ENCODE results near the gene RARB.

RARB gene

DNA sequence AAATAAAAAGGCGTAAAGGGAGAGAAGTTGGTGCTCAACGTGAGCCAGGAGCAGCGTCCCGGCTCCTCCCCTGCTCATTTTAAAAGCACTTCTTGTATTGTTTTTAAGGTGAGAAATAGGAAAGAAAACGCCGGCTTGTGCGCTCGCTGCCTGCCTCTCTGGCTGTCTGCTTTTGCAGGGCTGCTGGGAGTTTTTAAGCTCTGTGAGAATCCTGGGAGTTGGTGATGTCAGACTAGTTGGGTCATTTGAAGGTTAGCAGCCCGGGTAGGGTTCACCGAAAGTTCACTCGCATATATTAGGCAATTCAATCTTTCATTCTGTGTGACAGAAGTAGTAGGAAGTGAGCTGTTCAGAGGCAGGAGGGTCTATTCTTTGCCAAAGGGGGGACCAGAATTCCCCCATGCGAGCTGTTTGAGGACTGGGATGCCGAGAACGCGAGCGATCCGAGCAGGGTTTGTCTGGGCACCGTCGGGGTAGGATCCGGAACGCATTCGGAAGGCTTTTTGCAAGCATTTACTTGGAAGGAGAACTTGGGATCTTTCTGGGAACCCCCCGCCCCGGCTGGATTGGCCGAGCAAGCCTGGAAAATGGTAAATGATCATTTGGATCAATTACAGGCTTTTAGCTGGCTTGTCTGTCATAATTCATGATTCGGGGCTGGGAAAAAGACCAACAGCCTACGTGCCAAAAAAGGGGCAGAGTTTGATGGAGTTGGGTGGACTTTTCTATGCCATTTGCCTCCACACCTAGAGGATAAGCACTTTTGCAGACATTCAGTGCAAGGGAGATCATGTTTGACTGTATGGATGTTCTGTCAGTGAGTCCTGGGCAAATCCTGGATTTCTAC lies at the start of gene RARB:
RARB (plus strand) TSS at position 322 of the 847 bp plus-strand sequence; CDS start at position 791, 469 bp downstream.
- DNase-seq: no peak

- no peak for DNase-seq
Measured at GRCh38 chr3:25378786-25379311, 49.2 kb upstream of the RARB start.

DNA sequence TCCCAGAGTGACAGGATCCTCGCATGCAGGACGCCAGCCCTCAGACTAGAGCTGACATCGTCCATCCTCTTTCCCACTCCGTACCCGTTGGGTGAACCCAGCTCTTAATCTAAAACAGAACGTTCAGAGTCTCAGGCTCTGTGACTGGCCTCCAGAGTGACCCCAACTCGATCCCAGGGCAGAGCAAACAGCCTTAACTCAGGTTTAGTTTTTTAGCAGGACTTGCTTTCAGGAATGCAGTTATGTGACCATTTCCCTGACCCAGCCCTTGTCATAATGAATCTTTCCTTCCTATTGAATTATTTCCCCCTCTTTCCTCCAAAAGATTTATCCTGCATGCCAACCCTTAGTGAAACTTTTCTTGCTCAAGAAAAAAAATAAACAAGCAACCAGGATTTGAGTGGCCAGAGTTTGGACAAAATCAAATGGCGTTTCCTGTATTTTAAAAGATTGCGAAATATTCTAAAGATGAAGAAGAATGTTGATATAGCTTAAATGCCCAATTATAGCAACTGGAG lies 47.8 kb upstream of the RARB start:
- DNase-seq: no peak

DNA sequence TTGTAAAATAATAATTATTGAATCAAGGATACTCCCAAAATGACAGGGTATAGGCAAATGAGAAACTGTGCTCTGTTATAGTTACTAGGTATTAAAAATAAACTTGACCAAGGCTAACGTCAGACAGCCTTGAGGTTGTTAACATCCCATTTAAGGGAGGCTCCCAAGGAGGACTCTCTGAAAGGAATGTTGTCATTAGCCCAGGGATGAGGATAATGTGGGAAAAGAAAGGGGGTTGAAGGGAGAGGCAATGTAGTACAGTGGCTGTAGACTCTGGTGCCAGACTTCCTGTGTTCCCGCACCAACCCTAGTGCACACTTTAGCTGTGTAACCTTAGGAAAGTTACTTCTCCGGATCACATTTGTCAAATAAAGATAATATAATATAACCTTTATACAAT lies 47.0 kb upstream of the RARB start:
- DNase-seq: no peak

GRCh38 chr3:25384471-25384870 lies 43.6 kb upstream of the RARB start:
- DNase-seq: no peak

DNA sequence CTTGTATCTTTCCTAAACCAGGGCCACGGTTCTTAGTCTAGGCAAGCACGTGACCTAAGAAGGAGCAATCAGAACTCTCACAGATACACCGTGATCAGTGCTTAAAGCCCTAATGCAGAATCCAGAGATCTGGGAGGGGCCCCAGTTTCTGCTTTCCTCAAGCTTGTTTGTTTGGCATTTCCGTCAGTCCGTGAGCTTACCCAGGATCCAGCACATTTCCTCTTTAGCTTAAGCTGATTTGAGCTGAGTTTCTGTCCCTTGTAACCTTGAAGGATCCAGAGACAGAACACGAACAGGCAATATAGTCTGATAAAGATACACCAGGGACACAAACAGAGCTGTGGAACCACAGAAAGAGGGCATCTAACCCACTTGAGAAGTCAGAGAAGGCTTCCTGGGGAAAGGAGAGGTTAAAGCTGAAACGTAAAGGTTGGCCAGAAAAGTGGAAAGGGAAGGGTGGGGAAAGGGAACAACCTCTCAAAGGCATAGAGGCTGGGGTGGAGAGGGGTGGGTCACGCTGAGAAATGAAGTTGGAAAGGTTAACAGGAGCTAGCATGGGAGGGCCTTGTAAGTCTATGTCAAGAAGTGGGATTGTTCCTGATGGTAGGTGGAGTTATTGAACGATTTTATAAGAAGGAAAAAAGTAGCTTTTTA lies 42.1 kb upstream of the RARB start:
- DNase-seq: no peak

DNA sequence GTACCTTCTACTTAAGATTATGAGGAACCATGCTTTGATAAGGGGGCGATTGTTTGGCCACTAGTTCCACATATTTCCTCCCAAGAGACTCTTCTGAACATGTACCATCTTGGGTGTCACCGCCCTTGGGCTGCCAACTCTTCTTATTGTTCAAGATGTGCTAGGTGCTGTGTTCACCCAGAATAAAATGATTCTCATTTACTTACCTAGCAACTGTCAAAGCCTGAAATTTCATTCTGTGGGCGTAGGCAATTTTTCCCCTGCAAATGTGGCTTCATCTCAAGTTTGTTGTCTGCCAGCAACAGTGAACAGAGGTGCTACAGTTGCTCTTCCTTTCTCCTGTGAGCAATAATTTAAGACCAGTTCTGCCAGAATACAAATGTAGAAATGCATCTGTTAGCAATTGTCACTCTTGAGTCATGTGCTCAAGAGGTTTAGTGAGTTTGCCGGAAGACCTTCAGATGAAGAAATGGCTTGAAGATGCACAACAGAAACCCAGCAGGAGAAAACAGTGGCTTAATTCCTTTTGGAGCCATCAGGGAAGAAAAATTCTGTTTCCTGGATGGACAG lies 41.3 kb upstream of the RARB start:
- no peak for DNase-seq

DNA sequence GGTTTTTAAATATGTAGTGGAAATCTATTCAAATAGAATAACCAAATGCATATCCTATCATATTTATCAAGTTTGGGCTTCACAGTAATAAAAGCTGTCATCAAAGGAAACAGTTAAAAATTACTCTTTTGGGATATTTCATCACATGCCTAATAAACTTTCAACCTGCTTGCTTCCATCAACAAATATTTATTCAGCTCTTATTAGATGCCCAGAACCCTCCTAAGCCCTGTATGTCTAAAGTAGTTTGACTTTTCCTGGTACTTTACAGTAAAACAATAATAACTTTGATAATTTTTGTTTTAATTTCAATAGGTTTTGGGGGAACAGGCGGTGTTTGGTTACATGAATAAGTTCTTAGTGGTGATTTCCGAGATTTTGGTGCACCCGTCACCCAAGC lies 37.5 kb upstream of the RARB start:
- DNase-seq: no peak

- no peak for DNase-seq
Measured at GRCh38 chr3:25396251-25396650, 31.8 kb upstream of the RARB start.

DNA sequence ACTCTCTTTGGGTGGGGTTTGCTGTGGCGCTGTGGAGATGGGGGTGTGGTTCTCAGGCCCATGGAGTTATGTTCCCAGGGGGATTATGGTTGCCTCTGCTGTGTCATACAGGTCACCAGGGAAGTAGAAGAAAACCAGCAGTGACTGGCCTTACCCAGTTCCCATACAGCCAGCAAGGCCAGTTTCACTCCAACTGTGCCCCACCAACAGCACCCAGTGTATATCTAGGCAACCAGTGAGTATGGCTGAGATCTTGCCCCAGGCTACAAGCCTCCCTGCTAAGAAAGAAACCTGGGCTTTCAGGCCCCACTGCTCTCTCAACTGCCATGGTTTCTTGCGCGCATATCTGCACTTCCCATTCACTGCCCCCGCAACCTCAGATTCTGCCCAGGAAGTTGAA lies 31.4 kb upstream of the RARB start:
- no peak for DNase-seq

DNA sequence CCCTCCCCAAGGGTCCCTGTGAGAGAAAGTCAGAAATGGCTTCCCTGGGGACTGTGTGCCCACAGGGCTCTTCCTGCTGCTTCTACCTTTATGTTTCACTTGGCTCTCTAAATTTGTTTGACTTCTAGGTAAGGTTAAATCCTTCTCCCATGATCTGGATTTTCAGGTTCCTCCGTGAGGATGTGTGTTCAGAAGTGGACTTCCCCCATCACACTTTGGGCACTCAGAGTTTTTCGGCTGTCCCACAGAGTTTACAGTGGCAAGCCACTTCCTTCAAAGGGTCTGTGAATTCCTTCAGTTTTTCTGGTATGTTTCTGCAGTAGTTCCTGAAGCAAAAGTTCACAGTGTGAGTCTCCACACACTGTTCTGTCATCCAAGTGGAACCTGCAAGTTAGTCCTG lies 30.9 kb upstream of the RARB start:
- DNase-seq: no peak

- DNase-seq: no peak
Measured at GRCh38 chr3:25400587-25400986, 27.5 kb upstream of the RARB start.

DNA sequence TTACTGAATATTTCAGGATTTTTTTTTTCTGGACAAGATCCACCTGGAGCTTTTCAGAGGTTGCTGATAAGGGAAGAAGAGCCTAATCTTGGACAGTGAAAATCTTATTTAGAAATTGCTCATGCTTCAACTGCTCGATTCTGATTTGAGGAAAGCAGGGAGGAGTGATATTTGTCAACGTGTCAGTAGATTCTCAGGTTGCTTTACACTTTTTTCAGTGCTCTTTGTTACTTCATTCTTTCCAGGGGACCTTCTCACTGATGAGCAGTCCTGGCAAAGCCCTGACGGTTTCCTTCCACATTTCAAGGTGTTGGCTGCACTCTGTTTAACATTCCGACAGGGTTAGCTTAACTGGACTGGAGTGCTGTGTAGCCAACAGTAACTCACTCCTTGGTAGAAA lies 24.1 kb upstream of the RARB start:
- no peak for DNase-seq

- no peak for DNase-seq
Measured at GRCh38 chr3:25404569-25404968, 23.5 kb upstream of the RARB start.

- no peak for DNase-seq
Measured at GRCh38 chr3:25405335-25405734, 22.7 kb upstream of the RARB start.

DNA sequence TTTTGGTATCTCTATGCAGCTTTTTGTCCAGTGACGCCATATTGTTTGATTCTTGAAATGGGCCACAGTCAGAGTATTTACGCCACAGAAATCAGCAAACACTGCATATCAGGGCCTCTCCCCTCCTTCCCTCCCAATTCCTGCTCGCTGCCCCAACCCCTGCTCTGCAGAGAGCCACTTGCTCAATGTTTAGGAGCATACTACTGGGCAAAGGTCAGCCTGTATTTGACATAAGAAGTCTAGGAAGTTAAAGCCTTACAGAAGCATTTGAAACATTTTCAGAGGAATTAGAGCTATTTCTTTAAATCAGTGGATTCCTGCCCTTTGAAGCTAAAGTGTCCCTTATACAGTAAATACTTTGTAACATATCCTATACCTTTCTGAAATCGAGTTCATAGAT lies 17.4 kb upstream of the RARB start:
- no peak for DNase-seq

DNA sequence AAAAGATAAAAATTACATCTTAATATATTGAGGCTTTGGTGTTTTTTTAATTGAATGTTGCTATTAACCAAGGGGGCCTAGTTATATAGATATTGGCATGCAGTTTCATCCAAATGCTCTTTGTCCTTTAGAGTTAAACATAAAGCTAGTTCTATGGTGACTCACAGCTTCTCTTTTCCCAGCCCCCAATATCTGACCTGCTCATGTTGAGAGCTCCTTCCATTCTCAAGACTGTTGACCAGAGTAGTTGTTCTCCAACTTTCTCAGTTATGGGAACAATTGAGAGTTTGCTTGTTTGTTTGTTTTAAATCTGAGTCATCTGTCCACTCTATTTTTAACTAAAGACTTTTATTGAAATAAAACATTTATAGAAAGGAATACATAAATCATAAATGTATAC lies 15.8 kb upstream of the RARB start:
- no peak for DNase-seq

DNA sequence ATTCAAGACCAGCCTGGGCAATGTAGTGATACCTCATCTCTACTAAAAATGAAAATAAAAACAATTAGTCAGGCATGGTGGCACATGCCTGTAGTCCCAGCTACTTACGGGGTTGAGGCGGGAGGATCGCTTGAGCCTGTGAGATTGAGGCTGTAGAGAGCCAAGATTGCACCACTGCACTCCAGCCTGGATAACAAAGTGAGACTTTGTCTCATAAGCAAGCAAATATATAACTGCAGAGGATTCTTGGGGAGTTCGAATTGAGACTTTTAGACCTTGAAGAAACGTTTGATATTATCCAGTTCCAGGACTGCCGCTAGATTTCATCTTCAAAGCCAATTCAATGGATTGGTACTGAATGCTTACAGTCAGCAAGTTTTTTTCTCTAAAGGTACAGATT lies 11.9 kb upstream of the RARB start:
- DNase-seq: no peak

GRCh38 chr3:25418596-25418995 lies 9.5 kb upstream of the RARB start:
- DNase-seq: no peak

GRCh38 chr3:25419251-25419650 lies 8.8 kb upstream of the RARB start:
- no peak for DNase-seq

GRCh38 chr3:25420147-25420546 lies 7.9 kb upstream of the RARB start:
- DNase-seq: no peak

DNA sequence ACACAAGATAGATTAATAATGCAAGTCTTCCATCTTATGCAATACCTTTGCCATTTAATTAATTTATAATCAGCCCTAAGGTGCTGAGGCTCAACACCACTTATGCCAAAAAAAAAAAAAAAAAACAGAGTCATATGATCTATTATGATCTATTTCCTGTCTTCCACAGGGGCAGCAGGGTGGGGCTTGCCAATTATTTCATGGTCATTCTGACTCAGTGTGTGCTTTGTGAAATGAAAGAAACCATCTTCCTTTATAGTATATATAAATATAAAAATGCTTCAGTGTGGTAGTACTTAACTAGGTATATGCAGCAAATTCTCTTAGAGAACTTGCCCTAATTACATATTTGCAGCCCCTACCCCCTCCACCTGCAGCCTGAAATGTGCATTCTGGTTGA lies 7.2 kb upstream of the RARB start:
- DNase-seq: no peak

DNA sequence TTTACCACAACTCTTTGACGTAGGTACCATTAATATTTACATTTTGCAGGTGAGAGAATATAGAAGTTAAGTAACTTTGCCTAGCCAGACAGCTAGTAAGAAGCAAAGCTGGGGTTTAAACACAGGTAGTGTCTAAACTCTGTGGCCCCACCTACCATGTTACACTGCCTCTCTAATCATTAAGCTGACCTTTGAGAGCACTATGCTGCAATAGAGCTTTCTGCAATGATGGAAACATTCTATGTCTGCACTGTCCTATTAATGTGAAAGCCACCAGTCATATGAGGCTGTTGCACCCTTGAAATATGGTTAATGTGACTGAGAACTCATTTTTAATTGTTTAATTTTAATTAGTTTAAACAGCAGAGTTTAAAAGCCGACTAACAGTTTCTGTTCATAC lies 6.3 kb upstream of the RARB start:
- no peak for DNase-seq

Measured in cerebellar nuclear complex (tissue), 1 donor.